HepG2 (cell line): ENCODE results near the gene KIF1C. TPM values are rescaled to one million over a fixed set of nuclear protein-coding genes. Genes with fewer than 3 reads are reported as not detected.

Experiments used
- ELF3 ChIP-seq: IDR thresholded peaks from 2 replicates; pipeline ENCODE4 v1.6.1; 2016; ENCODE audit warnings: missing genetic modification reagents, missing compliant biosample characterization
- KDM2A ChIP-seq: sonication (generic); formaldehyde crosslinking; IDR thresholded peaks from 2 replicates; pipeline ENCODE4 v1.4.0; 2020; ENCODE audit warnings: low read depth, missing genetic modification reagents, borderline replicate concordance
- KDM5B ChIP-seq: sonication (generic); formaldehyde crosslinking; IDR thresholded peaks from 2 replicates; pipeline ENCODE4 v1.4.0; 2020; ENCODE audit warnings: missing genetic modification reagents, mild to moderate bottlenecking, borderline replicate concordance
- NPAS2 ChIP-seq: sonication (generic); formaldehyde crosslinking; IDR thresholded peaks from 2 replicates; pipeline ENCODE4 v1.8.0; 2022; ENCODE audit warnings: mild to moderate bottlenecking, missing genetic modification reagents, borderline replicate concordance
- SMYD3 ChIP-seq: sonication (generic); formaldehyde crosslinking; IDR thresholded peaks from 2 replicates; pipeline ENCODE4 v1.8.1; 2023; ENCODE audit warnings: mild to moderate bottlenecking, missing genetic modification reagents
- SOX13 ChIP-seq, 3 experiments: fragments of 450-650 bp in 1 of 3; sonication (generic) in 1 of 3; formaldehyde crosslinking in 1 of 3; IDR thresholded peaks in 2 of 3; conservative IDR thresholded peaks in 1 of 3; 2 replicates each; pipeline versions ENCODE4 v1.5.0 to v1.6.1; 2016 to 2020; ENCODE audit warnings: antibody characterized with exemption in 1 of 3, mild to moderate bottlenecking in 1 of 3, missing compliant biosample characterization in 1 of 3, missing genetic modification reagents in 1 of 3, moderate library complexity in 1 of 3
- TBX2 ChIP-seq: sonication (generic); formaldehyde crosslinking; IDR thresholded peaks from 2 replicates; pipeline ENCODE4 v1.5.0; 2020; ENCODE audit warnings: missing genetic modification reagents, mild to moderate bottlenecking, borderline replicate concordance
- TBX3 ChIP-seq: fragments of 450-650 bp; IDR thresholded peaks from 2 replicates; pipeline ENCODE4 v1.6.1; 2017; ENCODE audit warnings: antibody characterized with exemption, mild to moderate bottlenecking, inconsistent platforms, borderline replicate concordance
- TRIM24 ChIP-seq: sonication (generic); formaldehyde crosslinking; IDR thresholded peaks from 2 replicates; pipeline ENCODE4 v1.8.0; 2022; ENCODE audit warnings: mild to moderate bottlenecking, missing genetic modification reagents
- ZBTB7B ChIP-seq: sonication (generic); formaldehyde crosslinking; IDR thresholded peaks from 2 replicates; pipeline ENCODE4 v1.4.0; 2020; ENCODE audit warnings: missing genetic modification reagents
- ZFP36L2 ChIP-seq: sonication (generic); formaldehyde crosslinking; IDR thresholded peaks from 2 replicates; pipeline ENCODE4 v1.4.0; 2020; ENCODE audit warnings: missing genetic modification reagents
- ZNF10 ChIP-seq: sonication (generic); formaldehyde crosslinking; IDR thresholded peaks from 2 replicates; pipeline ENCODE4 v1.4.0; 2020; ENCODE audit warnings: mild to moderate bottlenecking, low read depth, missing genetic modification reagents, borderline replicate concordance
- ZNF33A ChIP-seq: sonication (generic); formaldehyde crosslinking; IDR thresholded peaks from 2 replicates; pipeline ENCODE4 v1.5.1; 2020; ENCODE audit warnings: missing genetic modification reagents, mild to moderate bottlenecking, moderate library complexity, borderline replicate concordance
- ZNF350 ChIP-seq: sonication (generic); formaldehyde crosslinking; IDR thresholded peaks from 2 replicates; pipeline ENCODE4 v1.4.0; 2020; ENCODE audit warnings: mild to moderate bottlenecking, low read depth, missing genetic modification reagents, borderline replicate concordance
- ZNF510 ChIP-seq: sonication (generic); formaldehyde crosslinking; IDR thresholded peaks from 2 replicates; pipeline ENCODE4 v1.4.0; 2020; ENCODE audit warnings: low read depth, mild to moderate bottlenecking, missing genetic modification reagents
- ZNF713 ChIP-seq: sonication (generic); formaldehyde crosslinking; IDR thresholded peaks from 2 replicates; pipeline ENCODE4 v1.4.0; 2020; ENCODE audit warnings: mild to moderate bottlenecking, missing genetic modification reagents
- polyA plus RNA-seq, 8 experiments: library from polyadenylated mRNA; depleted of rRNA in 3 of 8; stranded (reverse) in 7 of 8; unstranded in 1 of 8; fragments of >200 nt; fragmentation: Illumina TruSeq in 4 of 8; extraction: Trizol in 4 of 8; gene quantifications; 2 replicates each; pipeline versions ENCODE4 v1.2.1 to v1.2.3, GENCODE V29; 2011 to 2016; ENCODE audit warnings: low read depth in 4 of 8, missing spikeins in 1 of 8, mixed read lengths in 1 of 8; ENCODE audit not compliant: insufficient read depth in 1 of 8
- total RNA-seq, 5 experiments: library from RNA; depleted of rRNA; stranded (reverse); fragments of >200 nt; fragmentation: Illumina TruSeq; extraction: Trizol; gene quantifications; 2 replicates each; pipeline ENCODE4 v1.2.3, GENCODE V29; 2016; ENCODE audit warnings: low read depth in 1 of 5
- TF ChIP-seq, protein P1 (sequence below): sonication (generic); formaldehyde crosslinking; IDR thresholded peaks from 2 replicates; pipeline ENCODE4 v1.4.0; 2020; ENCODE audit warnings: missing genetic modification reagents, low read depth, mild to moderate bottlenecking, borderline replicate concordance
- TF ChIP-seq, protein P2 (sequence below), 2 experiments: fragments of 450-650 bp in 1 of 2; sonication (generic) in 1 of 2; formaldehyde crosslinking; IDR thresholded peaks; 2 replicates each; pipeline versions ENCODE4 v1.5.0 to v1.8.0; 2020 to 2022; ENCODE audit warnings: mild to moderate bottlenecking in 1 of 2, missing genetic modification reagents in 1 of 2
- TF ChIP-seq, protein P3 (sequence below): sonication (generic); formaldehyde crosslinking; IDR thresholded peaks from 2 replicates; pipeline ENCODE4 v1.4.0; 2020; ENCODE audit warnings: missing genetic modification reagents, borderline replicate concordance
- TF ChIP-seq, protein P4 (sequence below): conservative IDR thresholded peaks from 2 replicates; pipeline ENCODE4 v1.6.1; 2018; ENCODE audit warnings: missing genetic modification reagents
- TF ChIP-seq, protein P5 (sequence below): sonication (generic); formaldehyde crosslinking; IDR thresholded peaks from 2 replicates; pipeline ENCODE4 v1.4.0; 2020; ENCODE audit warnings: missing genetic modification reagents, borderline replicate concordance

Gene KIF1C
- total and polyA plus RNA-seq, 2 of the 13 experiments (the other 11 are each of a cell fraction or from before 2014, with no cell fraction given), result 70.0 to 104 TPM

DNA sequence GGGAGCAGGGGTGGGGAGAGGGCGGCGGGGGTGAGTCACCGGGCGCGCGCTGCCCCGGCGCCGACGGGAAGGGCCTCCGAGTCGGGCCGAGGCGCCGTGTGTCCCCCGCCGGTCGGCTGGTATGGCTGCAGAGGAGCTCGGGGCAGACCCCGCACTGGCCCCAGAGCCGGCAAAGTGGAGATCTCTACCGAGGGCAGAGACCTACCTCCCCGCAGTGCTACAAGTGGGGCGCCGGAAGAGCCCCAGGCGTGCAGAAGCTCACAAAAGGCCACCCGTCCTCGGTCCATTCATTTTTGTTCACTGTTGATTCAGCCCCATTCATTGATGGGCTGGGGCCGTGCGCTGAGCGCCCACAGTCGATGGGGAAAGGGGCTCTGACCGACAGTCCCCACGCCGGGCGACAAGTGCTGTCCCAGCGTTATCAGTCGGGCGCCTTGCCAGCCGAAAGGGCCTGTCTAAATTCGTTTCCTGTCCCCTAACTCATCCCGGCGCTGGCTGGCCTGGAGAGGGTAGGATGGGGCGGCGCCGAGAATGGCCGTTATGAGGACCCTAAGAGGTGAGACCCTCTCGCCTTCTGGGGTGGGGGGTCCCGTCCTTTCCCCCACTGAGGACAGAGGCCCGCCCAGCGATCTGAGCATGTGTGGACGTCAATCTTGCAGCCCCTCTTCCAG is 47.5 kb upstream of the KIF1C start (continued):
- TF ChIP-seq, protein P1, sequence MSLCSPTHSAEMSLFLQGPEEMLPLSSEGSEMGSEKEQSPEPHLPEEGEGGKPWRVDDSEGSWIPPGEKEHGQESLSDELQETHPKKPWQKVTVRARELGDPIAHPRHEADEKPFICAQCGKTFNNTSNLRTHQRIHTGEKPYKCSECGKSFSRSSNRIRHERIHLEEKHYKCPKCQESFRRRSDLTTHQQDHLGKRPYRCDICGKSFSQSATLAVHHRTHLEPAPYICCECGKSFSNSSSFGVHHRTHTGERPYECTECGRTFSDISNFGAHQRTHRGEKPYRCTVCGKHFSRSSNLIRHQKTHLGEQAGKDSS (CRISPR knock-in tag), result no peak
- TF ChIP-seq TBX3, result no peak
- TF ChIP-seq KDM2A, result peak; percentile 34; the same call in 1 of the 2 replicates
- no peak for TF ChIP-seq ZNF510 (CRISPR knock-in tag)
- TF ChIP-seq, protein P2, sequence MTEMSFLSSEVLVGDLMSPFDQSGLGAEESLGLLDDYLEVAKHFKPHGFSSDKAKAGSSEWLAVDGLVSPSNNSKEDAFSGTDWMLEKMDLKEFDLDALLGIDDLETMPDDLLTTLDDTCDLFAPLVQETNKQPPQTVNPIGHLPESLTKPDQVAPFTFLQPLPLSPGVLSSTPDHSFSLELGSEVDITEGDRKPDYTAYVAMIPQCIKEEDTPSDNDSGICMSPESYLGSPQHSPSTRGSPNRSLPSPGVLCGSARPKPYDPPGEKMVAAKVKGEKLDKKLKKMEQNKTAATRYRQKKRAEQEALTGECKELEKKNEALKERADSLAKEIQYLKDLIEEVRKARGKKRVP (CRISPR knock-in tag; IDR thresholded peaks at IDR 0.05), result no peak; a peak in 1 of 4 replicates
- peak; percentile 78; the same call in 1 of the 2 replicates for TF ChIP-seq ZNF350
- TF ChIP-seq ZBTB7B (CRISPR knock-in tag), result no peak
- no peak for TF ChIP-seq ZNF10 (CRISPR knock-in tag)
- TF ChIP-seq TRIM24 (CRISPR knock-in tag), result no peak
- no peak for TF ChIP-seq ZNF713 (CRISPR knock-in tag)
- TF ChIP-seq, protein P3, sequence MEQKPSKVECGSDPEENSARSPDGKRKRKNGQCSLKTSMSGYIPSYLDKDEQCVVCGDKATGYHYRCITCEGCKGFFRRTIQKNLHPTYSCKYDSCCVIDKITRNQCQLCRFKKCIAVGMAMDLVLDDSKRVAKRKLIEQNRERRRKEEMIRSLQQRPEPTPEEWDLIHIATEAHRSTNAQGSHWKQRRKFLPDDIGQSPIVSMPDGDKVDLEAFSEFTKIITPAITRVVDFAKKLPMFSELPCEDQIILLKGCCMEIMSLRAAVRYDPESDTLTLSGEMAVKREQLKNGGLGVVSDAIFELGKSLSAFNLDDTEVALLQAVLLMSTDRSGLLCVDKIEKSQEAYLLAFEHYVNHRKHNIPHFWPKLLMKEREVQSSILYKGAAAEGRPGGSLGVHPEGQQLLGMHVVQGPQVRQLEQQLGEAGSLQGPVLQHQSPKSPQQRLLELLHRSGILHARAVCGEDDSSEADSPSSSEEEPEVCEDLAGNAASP (CRISPR knock-in tag), result peak; percentile 3; the same call in 1 of the 2 replicates
- TF ChIP-seq ZFP36L2, result no peak
- no peak for TF ChIP-seq SMYD3 (CRISPR knock-in tag)
- 0 out of 2 replicates have a peak, but pooled peaks have one; percentile 10 for TF ChIP-seq ZNF33A
- TF ChIP-seq SOX13 (IDR thresholded peaks at IDR 0.05), result no peak
- no peak for TF ChIP-seq SOX13 (CRISPR knock-in tag; conservative IDR thresholded peaks at IDR 0.05 in 1 of 2, IDR thresholded peaks at IDR 0.05 in 1 of 2)
- peak; percentile 0; the same call in 1 of the 2 replicates for TF ChIP-seq TBX2 (CRISPR knock-in tag)
- no peak for TF ChIP-seq NPAS2 (CRISPR knock-in tag)
- TF ChIP-seq ELF3 (CRISPR knock-in tag), result no peak
- TF ChIP-seq KDM5B, result peak; percentile 49
- TF ChIP-seq, protein P4, sequence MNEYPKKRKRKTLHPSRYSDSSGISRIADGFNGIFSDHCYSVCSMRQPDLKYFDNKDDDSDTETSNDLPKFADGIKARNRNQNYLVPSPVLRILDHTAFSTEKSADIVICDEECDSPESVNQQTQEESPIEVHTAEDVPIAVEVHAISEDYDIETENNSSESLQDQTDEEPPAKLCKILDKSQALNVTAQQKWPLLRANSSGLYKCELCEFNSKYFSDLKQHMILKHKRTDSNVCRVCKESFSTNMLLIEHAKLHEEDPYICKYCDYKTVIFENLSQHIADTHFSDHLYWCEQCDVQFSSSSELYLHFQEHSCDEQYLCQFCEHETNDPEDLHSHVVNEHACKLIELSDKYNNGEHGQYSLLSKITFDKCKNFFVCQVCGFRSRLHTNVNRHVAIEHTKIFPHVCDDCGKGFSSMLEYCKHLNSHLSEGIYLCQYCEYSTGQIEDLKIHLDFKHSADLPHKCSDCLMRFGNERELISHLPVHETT (CRISPR knock-in tag), result peak; percentile 14; the same call in 1 of the 2 replicates
- TF ChIP-seq, protein P5, sequence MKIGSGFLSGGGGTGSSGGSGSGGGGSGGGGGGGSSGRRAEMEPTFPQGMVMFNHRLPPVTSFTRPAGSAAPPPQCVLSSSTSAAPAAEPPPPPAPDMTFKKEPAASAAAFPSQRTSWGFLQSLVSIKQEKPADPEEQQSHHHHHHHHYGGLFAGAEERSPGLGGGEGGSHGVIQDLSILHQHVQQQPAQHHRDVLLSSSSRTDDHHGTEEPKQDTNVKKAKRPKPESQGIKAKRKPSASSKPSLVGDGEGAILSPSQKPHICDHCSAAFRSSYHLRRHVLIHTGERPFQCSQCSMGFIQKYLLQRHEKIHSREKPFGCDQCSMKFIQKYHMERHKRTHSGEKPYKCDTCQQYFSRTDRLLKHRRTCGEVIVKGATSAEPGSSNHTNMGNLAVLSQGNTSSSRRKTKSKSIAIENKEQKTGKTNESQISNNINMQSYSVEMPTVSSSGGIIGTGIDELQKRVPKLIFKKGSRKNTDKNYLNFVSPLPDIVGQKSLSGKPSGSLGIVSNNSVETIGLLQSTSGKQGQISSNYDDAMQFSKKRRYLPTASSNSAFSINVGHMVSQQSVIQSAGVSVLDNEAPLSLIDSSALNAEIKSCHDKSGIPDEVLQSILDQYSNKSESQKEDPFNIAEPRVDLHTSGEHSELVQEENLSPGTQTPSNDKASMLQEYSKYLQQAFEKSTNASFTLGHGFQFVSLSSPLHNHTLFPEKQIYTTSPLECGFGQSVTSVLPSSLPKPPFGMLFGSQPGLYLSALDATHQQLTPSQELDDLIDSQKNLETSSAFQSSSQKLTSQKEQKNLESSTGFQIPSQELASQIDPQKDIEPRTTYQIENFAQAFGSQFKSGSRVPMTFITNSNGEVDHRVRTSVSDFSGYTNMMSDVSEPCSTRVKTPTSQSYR (CRISPR knock-in tag), result peak; percentile 5; the same call in 1 of the 2 replicates
